GM19193 (cell line): ENCODE measurements around the gene PIK3CA.

Experiments used
- POLR2A ChIP-seq: IDR thresholded peaks from 4 replicates; pipeline ENCODE4 v1.6.1; 2011; ENCODE audit not compliant: insufficient read depth, insufficient read length; ENCODE audit errors: extremely low read depth

The PIK3CA gene

DNA sequence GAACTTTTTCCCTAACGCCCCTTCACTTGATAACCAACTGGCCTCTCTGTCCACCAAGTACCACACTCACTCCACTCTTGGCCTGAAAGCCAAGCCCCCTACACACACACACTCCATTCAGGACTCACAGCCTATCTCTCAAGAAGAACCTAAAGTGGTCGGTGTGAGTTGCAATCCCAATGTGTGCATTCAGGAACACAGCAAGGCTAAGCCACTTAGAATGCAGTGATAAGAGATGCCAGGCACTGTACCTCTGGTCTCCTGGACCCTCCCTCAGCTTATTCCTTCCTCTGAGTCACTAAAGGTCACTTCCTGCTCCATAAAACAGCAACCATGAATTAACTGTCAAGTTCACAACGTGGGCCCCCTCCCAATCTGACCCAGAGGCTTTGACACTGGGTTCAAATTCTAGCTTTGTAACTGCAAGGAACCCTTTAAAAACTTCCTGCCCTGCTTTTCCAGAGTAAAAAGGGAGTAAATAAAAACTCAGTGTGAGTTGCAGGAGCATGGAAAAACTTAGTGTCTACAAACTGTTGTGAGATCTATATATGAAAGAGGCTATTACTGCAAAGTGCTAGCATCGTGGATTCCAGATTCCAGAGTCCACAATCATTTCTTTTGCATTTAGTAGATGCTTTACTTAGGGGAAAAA lies 120.4 kb downstream of the PIK3CA start:
- no peak for TF ChIP-seq POLR2A

DNA sequence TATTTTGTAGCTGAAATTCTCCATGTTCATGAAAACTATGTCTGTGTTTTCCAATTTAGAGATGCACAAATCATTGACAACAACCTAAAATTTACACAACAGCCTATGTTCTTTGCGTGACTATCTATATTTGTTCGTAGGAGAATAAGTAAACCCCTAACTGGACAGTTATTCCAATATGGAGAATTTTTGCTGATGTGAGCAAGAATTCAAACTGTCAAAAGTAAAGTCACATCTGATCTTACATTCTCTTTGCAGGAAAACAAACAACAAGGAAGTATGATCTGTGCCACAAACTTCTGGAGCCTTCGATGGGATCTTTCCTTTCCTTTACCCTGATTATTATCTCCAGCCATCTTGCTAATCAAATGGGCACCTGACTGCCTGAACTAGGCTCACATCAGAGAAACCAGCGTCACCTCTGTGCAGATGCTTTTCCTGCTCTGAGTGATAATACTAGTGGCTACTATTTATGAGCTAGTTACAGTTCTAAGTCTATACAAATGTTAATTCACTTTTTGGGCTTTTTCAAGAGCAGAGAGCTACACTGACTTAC lies 121.1 kb downstream of the PIK3CA start:
- TF ChIP-seq POLR2A, result no peak

GRCh38 chr3:179272385-179272784 lies 124.2 kb downstream of the PIK3CA start:
- TF ChIP-seq POLR2A, result no peak

- TF ChIP-seq POLR2A, result no peak
Measured at GRCh38 chr3:179276001-179276400, 127.8 kb downstream of the PIK3CA start.

DNA sequence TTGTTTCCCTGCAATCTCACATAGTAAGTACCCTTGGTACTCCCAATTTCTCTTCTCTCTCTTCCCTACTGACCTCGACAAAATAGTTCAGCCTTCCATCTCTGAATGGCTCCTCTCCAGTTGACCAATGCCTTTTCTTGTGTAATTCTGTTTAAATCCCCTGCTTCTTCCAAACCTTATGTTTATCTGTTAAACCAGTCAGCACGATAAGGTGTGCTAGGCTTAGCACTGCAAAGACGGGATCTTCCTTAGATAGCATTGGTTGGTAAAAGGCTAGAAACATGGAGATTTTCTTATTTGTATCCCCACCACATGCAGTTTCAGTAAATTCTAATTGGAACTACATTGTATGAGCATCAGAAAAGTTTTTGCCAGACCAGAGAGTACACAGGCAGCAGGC lies 128.6 kb downstream of the PIK3CA start:
- TF ChIP-seq POLR2A, result no peak

GRCh38 chr3:179278151-179278550 lies 130.0 kb downstream of the PIK3CA start:
- TF ChIP-seq POLR2A, result no peak

DNA sequence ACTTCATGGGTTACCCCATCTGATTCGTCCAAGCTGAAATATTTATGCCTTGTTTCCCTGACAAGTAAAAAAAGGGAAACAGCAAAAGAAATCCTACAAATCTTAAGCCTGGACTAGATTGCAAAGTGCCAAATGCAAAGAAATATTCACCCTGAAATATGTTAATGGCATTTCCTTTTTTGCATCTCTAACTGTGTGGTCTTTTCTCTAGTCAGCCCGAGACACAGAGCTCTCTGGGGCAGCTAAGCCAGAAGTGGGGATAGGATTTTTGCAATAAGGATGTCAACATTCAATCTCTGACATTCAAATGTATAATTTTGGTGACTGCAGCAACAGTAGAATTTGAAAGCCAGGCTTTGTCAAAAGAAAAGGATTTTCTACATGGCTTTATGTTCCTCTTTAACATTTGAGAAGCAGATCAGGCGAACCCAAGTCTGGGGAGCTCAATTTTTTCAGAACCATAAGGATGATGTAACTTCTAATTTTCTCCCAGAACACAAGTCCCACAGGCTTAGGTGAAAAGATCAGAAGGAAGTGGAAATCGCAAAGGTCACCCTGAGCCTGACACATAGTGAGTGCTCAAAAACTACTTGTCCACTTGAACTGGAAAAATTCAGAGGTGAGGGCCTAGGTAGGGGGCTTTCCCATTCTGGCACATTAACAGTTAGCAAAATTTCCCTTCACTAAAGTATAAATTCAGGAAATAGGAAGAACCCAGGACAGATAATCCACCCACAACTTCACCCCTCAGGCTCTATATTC lies 131.0 kb downstream of the PIK3CA start:
- no peak for TF ChIP-seq POLR2A

GRCh38 chr3:179279837-179280236 lies 131.7 kb downstream of the PIK3CA start:
- TF ChIP-seq POLR2A, result no peak

DNA sequence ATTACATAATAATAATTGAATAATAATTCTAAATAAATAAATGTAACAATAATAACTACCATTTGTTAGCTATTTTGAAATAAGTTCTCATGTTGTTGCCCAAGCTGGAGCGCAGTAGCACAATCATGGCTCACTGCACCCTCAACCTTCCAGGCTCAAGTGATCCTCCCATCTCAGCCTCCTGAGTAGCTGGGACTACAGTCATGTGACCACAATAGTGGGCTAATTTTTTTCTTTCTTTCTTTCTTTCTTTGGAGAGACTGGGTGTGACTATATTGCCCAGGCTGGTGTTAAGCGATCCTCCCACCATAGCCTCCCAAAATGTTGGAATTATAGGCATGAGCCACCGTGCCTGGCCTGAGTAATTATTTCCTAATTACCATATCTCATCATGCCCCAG lies 133.7 kb downstream of the PIK3CA start:
- TF ChIP-seq POLR2A, result no peak

- no peak for TF ChIP-seq POLR2A
Measured at GRCh38 chr3:179286331-179286730, 138.2 kb downstream of the PIK3CA start.

- TF ChIP-seq POLR2A, result no peak
Measured at GRCh38 chr3:179288845-179289244, 140.7 kb downstream of the PIK3CA start.

DNA sequence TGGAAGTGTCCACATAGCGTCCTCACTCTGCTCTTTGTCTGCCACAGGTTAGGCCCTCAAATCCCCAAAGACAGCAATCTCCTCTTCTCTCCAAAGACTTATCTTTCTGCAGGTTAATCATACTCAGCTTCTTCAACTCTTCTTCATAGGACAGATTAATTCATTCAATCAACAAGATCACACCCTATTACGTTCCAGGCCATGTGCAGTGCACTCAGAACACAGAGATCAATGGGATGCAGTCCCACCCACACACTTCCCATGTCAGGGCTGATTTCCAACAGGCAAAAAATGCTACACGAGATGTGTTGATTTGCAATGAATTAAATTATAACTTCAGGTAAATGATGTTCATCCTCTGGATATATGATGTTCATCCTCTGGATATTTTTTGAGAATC lies 141.1 kb downstream of the PIK3CA start:
- no peak for TF ChIP-seq POLR2A
